WTC11 (cell line): ENCODE data around the gene ZFR2.

ENCODE experiments used
- CTCF ChIP-seq: fragments of 200-600 bp; IDR thresholded peaks from 2 replicates; pipeline ENCODE4 v1.8.0; 2022; ENCODE audit warnings: antibody characterized with exemption
- RORB ChIP-seq: fragments of 250-450 bp; sonication (Bioruptor Pico); IDR thresholded peaks from 2 replicates; pipeline ENCODE4 v1.9.0; 2021; ENCODE audit warnings: mild to moderate bottlenecking
- USF1 ChIP-seq: sonication (generic); formaldehyde crosslinking; IDR thresholded peaks from 2 replicates; pipeline ENCODE4 v1.8.0; 2022; ENCODE audit warnings: mild to moderate bottlenecking, missing genetic modification reagents
- ZNF121 ChIP-seq: sonication (generic); formaldehyde crosslinking; IDR thresholded peaks from 2 replicates; pipeline ENCODE4 v1.8.0; 2023; ENCODE audit warnings: missing genetic modification reagents

GRCh38 chr19:3775374-3775711 lies 93.5 kb downstream of the ZFR2 start:
- TF ChIP-seq ZNF121 (CRISPR knock-in tag) (no peak), USF1 (CRISPR knock-in tag) (no peak), CTCF (no peak), RORB (CRISPR knock-in tag) (no peak)
